Keratinocyte (primary cell): ENCODE results near the gene TGFBRAP1.

Experiments
- EZH2 ChIP-seq: IDR thresholded peaks from one replicate; pipeline ENCODE4 v1.6.1; 2012; ENCODE audit warnings: inconsistent platforms, mild to moderate bottlenecking, low read length, moderate library complexity
- TF ChIP-seq, protein P1 (sequence below), 3 experiments: IDR thresholded peaks in 1 of 3; conservative IDR thresholded peaks in 1 of 3; optimal IDR thresholded peaks in 1 of 3; 2 replicates in 2 of 3; 3 replicates in 1 of 3; pipeline versions ENCODE3 to v1.5.1; 2011; ENCODE audit warnings: low read length in 3 of 3, mild to moderate bottlenecking in 3 of 3, moderate library complexity in 2 of 3, control low read depth in 1 of 3, inconsistent platforms in 1 of 3; ENCODE audit not compliant: insufficient read depth in 2 of 3; ENCODE audit errors: extremely low read depth in 1 of 3

- TF ChIP-seq, protein P1, sequence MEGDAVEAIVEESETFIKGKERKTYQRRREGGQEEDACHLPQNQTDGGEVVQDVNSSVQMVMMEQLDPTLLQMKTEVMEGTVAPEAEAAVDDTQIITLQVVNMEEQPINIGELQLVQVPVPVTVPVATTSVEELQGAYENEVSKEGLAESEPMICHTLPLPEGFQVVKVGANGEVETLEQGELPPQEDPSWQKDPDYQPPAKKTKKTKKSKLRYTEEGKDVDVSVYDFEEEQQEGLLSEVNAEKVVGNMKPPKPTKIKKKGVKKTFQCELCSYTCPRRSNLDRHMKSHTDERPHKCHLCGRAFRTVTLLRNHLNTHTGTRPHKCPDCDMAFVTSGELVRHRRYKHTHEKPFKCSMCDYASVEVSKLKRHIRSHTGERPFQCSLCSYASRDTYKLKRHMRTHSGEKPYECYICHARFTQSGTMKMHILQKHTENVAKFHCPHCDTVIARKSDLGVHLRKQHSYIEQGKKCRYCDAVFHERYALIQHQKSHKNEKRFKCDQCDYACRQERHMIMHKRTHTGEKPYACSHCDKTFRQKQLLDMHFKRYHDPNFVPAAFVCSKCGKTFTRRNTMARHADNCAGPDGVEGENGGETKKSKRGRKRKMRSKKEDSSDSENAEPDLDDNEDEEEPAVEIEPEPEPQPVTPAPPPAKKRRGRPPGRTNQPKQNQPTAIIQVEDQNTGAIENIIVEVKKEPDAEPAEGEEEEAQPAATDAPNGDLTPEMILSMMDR (optimal IDR thresholded peaks at IDR 0.05 in 1 of 3, IDR thresholded peaks at IDR 0.05 in 1 of 3, conservative IDR thresholded peaks at IDR 0.05 in 1 of 3; ENCODE audit: extremely low read depth in 1 of 3, insufficient read depth in 2 of 3, low read length in 3 of 3), result no peak
- no peak for TF ChIP-seq EZH2
Observed at GRCh38 chr2:105237045-105237765, 92.3 kb downstream of the TGFBRAP1 start.
